Smooth muscle cell (in vitro differentiated cells): Measurements from ENCODE around the gene SPNS3. TPM values are rescaled to one million over a fixed set of nuclear protein-coding genes. Genes with fewer than 3 reads are reported as not detected.

Experiments used
- DNase-seq: peaks from one replicate; lab custom pipeline; 2025; ENCODE audit not compliant: unreplicated experiment; lab: John Stamatoyannopoulos, UW
- H2AFZ ChIP-seq: fragments of 200-600 bp; sonication (generic); 2 replicates; pipeline ENCODE4 v1.6.0; 2016; ENCODE audit warnings: antibody characterized with exemption, low read depth, mild to moderate bottlenecking
- H3F3A ChIP-seq: fragments of 200-600 bp; sonication (generic); 2 replicates; pipeline ENCODE4 v1.6.0; 2017; ENCODE audit warnings: antibody characterized with exemption, low read depth
- H3K27ac ChIP-seq: fragments of 200-600 bp; sonication (generic); 2 replicates; pipeline ENCODE4 v1.5.1; 2016; ENCODE audit warnings: low read depth, mild to moderate bottlenecking
- H3K27me3 ChIP-seq: fragments of 200-600 bp; sonication (generic); 2 replicates; pipeline ENCODE4 v1.6.1; 2016; ENCODE audit warnings: low read depth, mild to moderate bottlenecking
- H3K36me3 ChIP-seq: fragments of 200-600 bp; sonication (generic); 2 replicates; pipeline ENCODE4 v1.5.1; 2016; ENCODE audit warnings: low read depth
- H3K4me1 ChIP-seq: fragments of 200-600 bp; sonication (generic); 2 replicates; pipeline ENCODE4 v1.5.1; 2016; ENCODE audit warnings: low read depth
- H3K4me2 ChIP-seq: fragments of 200-600 bp; sonication (generic); 2 replicates; pipeline ENCODE4 v1.6.0; 2016; ENCODE audit warnings: mild to moderate bottlenecking
- H3K4me3 ChIP-seq: fragments of 200-600 bp; sonication (generic); 2 replicates; pipeline ENCODE4 v1.5.1; 2016; ENCODE audit warnings: mild to moderate bottlenecking
- H3K79me2 ChIP-seq: fragments of 200-600 bp; sonication (generic); 2 replicates; pipeline ENCODE4 v1.6.0; 2016; ENCODE audit warnings: low read depth, mild to moderate bottlenecking
- H3K9ac ChIP-seq: fragments of 200-600 bp; sonication (generic); 2 replicates; pipeline ENCODE4 v1.6.0; 2016; ENCODE audit warnings: low read depth
- H3K9me3 ChIP-seq: fragments of 200-600 bp; sonication (generic); replicated peaks from 2 replicates; pipeline ENCODE4 v1.5.1; 2016; ENCODE audit warnings: low read depth
- H4K20me1 ChIP-seq: fragments of 200-600 bp; sonication (generic); 2 replicates; pipeline ENCODE4 v1.6.0; 2016; ENCODE audit warnings: low read depth
- WGBS: methylation state at CpG from one replicate; pipeline ENCODE4 v1.1.7; 2016; ENCODE audit warnings: low lambda C conversion rate; 5-methylcytosine and 5-hydroxymethylcytosine counted together
- polyA plus RNA-seq: library from polyadenylated mRNA; unstranded; fragments of >200 nt; fragmentation: Nextera tagmentation; extraction: Ambion mirVana; gene quantifications from 2 replicates; pipeline ENCODE4 v1.2.1, GENCODE V29; 2016
- total RNA-seq: library from RNA; depleted of rRNA; stranded (reverse); fragments of >200 nt; gene quantifications from 2 replicates; pipeline ENCODE4 v1.2.3, GENCODE V29; 2014
- TF ChIP-seq, protein P1 (sequence below): fragments of 200-600 bp; sonication (generic); IDR thresholded peaks from 2 replicates; pipeline ENCODE4 v1.5.1; 2017; ENCODE audit warnings: borderline replicate concordance, mild to moderate bottlenecking, antibody characterized with exemption; ENCODE audit not compliant: insufficient read depth, poor library complexity, severe bottlenecking

SPNS3 gene
- total and polyA plus RNA-seq, 2 experiments from 2014 or later: not detected

DNA sequence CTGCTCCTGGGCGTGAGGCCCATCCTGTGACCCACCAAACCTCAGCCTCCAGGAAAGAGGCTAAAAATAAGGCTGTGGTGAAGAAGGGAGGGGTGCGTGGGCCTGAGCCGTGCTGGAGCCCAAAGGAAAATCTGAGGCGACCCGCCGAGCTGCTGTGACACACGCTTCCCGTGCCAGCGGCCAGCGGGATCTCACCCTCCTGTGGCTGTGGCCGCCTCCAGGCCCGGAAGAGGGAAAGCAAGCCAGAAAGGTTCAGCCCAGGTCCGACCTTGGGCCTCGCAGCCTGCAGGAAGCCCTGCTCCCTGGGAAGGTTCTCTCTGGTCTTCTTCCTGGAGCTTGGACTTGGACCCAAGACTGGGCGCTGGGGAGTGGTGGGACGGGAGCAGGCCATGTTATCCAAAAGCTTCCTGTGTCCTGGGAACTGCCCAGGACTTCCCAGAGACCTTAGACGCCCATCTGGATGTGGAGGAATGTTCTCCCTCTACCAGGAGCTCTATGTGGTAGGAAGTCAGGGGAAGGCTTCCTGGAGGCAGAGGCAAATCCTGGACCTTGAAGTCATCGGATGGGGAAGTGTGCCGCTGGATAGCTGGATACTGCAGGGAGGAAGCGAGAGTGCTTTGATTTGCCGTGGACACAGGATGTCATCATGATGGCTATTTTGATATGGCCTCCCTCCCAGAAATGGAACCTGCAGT is 76.3 kb downstream of the SPNS3 start:
- H3K27ac ChIP-seq: no peak overlapping the region
- no peaks in the 10 kb centered on the region for H4K20me1 ChIP-seq
- DNase-seq: no peak
- H3K79me2 ChIP-seq: no peaks in the 10 kb centered on the region
- no peak overlapping the region for H3K4me2 ChIP-seq
- peaks cover 12% of the 10 kb centered on the region for H3K4me1 ChIP-seq
- no peaks in the 10 kb centered on the region for H3K36me3 ChIP-seq
- TF ChIP-seq, protein P1, sequence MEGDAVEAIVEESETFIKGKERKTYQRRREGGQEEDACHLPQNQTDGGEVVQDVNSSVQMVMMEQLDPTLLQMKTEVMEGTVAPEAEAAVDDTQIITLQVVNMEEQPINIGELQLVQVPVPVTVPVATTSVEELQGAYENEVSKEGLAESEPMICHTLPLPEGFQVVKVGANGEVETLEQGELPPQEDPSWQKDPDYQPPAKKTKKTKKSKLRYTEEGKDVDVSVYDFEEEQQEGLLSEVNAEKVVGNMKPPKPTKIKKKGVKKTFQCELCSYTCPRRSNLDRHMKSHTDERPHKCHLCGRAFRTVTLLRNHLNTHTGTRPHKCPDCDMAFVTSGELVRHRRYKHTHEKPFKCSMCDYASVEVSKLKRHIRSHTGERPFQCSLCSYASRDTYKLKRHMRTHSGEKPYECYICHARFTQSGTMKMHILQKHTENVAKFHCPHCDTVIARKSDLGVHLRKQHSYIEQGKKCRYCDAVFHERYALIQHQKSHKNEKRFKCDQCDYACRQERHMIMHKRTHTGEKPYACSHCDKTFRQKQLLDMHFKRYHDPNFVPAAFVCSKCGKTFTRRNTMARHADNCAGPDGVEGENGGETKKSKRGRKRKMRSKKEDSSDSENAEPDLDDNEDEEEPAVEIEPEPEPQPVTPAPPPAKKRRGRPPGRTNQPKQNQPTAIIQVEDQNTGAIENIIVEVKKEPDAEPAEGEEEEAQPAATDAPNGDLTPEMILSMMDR: no peak
- no peak overlapping the region for H3K9ac ChIP-seq
- 89% methylated on average over 20 of the region's 21 CpGs for WGBS
- no peaks in the 10 kb centered on the region for H3K9me3 ChIP-seq
- no peaks in the 10 kb centered on the region for H3F3A ChIP-seq
- H3K4me3 ChIP-seq: no peak overlapping the region
- no peak overlapping the region for H2AFZ ChIP-seq
- no peaks in the 10 kb centered on the region for H3K27me3 ChIP-seq

DNA sequence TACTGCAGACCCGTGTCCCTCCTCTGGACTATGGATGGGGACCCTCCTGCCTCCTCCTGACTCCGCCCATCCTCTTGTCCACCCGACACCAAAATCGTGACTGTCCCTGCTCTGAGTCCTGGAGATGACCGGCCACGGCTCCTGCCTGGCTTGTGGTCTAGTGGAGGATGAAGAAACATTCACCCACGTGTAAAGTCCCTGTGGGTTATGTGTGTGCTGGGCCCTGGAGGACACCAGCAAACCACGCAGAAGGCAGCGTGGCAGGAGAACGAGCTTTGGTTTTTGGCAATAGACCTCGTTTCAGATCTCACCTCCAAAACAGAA is 76.8 kb downstream of the SPNS3 start:
- Histone ChIP-seq H2AFZ (no peak overlapping the region), H4K20me1 (no peaks in the 10 kb centered on the region), H3K79me2 (no peaks in the 10 kb centered on the region), H3K4me3 (no peak overlapping the region), H3K9me3 (no peaks in the 10 kb centered on the region), H3F3A (no peaks in the 10 kb centered on the region), H3K9ac (no peak overlapping the region), H3K4me1 (peaks cover 16% of the 10 kb centered on the region), H3K36me3 (no peaks in the 10 kb centered on the region), H3K27ac (no peak overlapping the region), H3K4me2 (no peak overlapping the region), H3K27me3 (no peaks in the 10 kb centered on the region)
- 77% methylated on average over 11 of the region's 11 CpGs for WGBS
- no peak for DNase-seq
- TF ChIP-seq, protein P1: no peak

DNA sequence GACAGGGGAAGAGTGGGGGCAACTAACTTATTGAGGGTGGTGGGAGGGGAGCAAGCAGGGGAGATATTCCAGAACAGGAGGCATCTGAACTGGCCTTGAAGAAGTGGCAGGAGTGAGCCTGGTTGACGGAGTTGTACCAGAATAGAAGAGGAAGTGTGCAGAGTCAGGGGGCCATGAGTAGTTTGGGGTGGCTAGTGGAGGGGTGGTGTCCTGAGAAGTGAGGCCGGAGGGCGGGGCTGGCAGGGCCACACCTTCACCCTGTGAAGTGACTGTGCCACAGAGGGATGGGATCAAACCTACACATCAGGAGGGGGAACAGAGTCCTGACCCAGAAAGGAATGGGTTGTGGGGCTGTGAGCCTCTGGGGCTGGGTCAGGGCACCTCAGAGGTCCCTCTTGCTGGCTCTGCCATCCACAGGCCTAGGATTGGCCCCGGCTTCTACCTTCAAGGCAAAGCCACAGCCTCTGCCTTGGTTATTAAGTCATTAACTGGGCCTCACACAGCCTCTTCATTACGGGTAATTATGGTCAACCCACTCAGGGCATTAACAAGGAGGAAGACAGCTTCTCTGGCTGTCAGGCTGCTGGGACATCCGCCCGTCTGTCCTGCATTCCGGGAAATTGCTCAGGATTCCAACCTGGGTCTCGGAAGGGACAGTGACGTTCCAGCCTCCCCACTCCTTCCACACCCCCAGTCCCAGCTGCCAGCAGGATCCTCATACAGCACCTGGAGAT is 77.6 kb downstream of the SPNS3 start:
- Histone ChIP-seq H4K20me1 (no peaks in the 10 kb centered on the region), H3F3A (no peaks in the 10 kb centered on the region), H3K27ac (no peak overlapping the region), H3K9me3 (no peaks in the 10 kb centered on the region), H3K4me2 (no peak overlapping the region), H3K36me3 (no peaks in the 10 kb centered on the region), H3K79me2 (no peaks in the 10 kb centered on the region), H3K4me1 (peaks cover 16% of the 10 kb centered on the region), H3K27me3 (no peaks in the 10 kb centered on the region), H3K4me3 (no peak overlapping the region), H3K9ac (no peak overlapping the region), H2AFZ (no peak overlapping the region)
- no peak for DNase-seq
- 71% methylated on average over 10 of the region's 10 CpGs for WGBS
- TF ChIP-seq, protein P1: no peak
